ENCODE results near the gene CACUL1. TPM values are rescaled to one million over a fixed set of nuclear protein-coding genes. Genes with fewer than 3 reads are reported as not detected.

The CACUL1 gene
- polyA plus RNA-seq (2011; rRNA removed) (7.3 and 13.2 TPM in 2 replicates), polyA minus RNA-seq (2011; rRNA and poly(A)+ RNA removed) (11.6 and 14.9 TPM in 2 replicates)

DNA sequence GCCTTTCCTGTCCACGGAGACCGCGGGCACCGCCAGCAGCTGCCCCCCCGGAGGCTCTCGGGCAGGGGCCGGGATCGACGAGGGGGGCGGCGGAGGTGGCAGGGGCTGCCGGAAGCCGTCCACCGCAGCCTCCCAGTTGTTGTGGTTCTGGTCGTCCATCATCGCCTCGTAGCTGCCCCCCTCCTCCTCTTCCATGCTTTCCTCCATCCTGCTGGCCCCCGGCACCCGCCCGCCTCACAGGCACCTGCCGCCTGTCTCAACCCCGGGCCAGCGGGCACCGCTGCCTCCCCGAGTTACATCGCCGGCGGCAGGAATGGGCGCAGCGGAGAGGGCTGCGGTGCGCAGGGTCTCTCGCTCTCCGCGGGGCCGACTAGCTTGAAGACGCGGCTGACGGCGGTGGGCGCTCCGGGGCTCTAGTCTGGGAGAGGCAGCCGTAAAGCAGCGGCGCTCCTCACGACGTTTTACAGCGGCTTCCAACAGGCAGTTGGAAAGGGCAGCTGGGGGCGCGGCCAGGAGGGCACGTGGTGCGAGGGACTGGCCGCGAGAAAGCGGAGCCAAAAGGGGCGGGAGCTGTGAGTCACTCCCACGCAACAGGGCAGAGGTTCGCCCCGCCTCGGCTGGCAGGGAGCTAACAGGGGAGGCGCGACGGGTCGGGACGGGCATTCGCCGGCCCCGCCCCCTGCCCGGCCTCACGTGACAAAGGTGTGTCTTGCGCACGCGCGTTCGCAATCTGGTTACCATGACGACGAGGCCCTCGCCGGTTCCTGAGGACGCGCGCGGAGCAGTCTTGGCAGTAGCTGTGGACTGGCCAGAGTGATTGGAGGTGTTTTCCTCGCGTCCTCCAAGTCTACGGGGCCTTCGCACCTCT lies at the start of gene CACUL1:
Gene CACUL1, minus strand, starts transcription at position 415 of the 868 bp plus-strand sequence. Its CDS starts 208 bp downstream, at position 207.
- H3K27me3 ChIP-seq (ENCODE audit: control insufficient read depth, insufficient read depth, low read length), result no peaks in the 10 kb centered on the region
- DNase-seq (ENCODE audit: low read depth), result peak; percentile 95
- POLR2A ChIA-PET, result interaction anchor here (0.5 to 0.9 kb wide), 3 partner anchors 73 to 449 kb away, joined by 4 to 9 read pairs (median 5); no protein-coding TSS in a partner anchor
- peak within 1 kb of the TSS; percentile 91 for H3K4me3 ChIP-seq (ENCODE audit: low read depth, low read length)
- TF ChIP-seq, protein P1, sequence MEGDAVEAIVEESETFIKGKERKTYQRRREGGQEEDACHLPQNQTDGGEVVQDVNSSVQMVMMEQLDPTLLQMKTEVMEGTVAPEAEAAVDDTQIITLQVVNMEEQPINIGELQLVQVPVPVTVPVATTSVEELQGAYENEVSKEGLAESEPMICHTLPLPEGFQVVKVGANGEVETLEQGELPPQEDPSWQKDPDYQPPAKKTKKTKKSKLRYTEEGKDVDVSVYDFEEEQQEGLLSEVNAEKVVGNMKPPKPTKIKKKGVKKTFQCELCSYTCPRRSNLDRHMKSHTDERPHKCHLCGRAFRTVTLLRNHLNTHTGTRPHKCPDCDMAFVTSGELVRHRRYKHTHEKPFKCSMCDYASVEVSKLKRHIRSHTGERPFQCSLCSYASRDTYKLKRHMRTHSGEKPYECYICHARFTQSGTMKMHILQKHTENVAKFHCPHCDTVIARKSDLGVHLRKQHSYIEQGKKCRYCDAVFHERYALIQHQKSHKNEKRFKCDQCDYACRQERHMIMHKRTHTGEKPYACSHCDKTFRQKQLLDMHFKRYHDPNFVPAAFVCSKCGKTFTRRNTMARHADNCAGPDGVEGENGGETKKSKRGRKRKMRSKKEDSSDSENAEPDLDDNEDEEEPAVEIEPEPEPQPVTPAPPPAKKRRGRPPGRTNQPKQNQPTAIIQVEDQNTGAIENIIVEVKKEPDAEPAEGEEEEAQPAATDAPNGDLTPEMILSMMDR (IDR thresholded peaks at IDR 0.05; ENCODE audit: insufficient read depth, low read depth, low read length), result no peak
- CTCF ChIA-PET, result interaction anchor here (1.1 to 1.8 kb wide), 2 partner anchors 19 to 62 kb away, joined by 3 to 5 read pairs; no protein-coding TSS in a partner anchor
- no peaks in the 10 kb centered on the region for H3K36me3 ChIP-seq (ENCODE audit: control insufficient read depth, insufficient read depth, low read length)

DNA sequence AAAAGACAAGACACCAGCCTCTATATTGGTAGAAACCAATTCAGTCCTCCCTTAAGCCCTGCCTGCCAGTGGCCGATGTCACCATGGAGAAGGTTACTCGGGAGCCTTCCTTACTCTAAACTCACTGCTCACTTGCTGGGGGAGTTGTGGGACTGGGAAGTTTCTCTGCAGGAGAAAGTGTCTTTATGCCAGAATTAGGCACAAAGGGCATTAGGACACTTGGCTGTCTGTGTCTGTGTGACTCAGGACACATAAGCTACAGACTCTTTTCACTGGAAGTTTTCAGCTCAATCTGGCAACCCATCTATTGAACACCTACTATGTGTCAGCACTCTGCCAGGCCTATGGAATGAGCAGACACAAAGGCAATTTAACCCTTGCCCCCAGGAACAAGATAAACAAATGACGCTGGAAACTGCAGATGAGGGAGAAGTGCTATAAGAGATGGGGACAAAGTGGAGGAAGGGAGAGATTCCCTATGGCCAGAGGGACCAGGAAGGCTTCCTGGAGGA lies 49.5 kb upstream of the CACUL1 start:
- ChIA-PET CTCF (interaction anchor here (0.7 kb wide), 1 partner anchor 683 kb away, joined by 3 read pairs; no protein-coding TSS in a partner anchor), POLR2A (no interaction called here)
- no peak overlapping the region for H3K4me3 ChIP-seq (ENCODE audit: low read depth, low read length)
- no peak for DNase-seq (ENCODE audit: low read depth)
- no peaks in the 10 kb centered on the region for H3K36me3 ChIP-seq (ENCODE audit: control insufficient read depth, insufficient read depth, low read length)
- TF ChIP-seq, protein P1 (IDR thresholded peaks at IDR 0.05; ENCODE audit: insufficient read depth, low read depth, low read length), result no peak
- H3K27me3 ChIP-seq (ENCODE audit: control insufficient read depth, insufficient read depth, low read length), result no peaks in the 10 kb centered on the region

DNA sequence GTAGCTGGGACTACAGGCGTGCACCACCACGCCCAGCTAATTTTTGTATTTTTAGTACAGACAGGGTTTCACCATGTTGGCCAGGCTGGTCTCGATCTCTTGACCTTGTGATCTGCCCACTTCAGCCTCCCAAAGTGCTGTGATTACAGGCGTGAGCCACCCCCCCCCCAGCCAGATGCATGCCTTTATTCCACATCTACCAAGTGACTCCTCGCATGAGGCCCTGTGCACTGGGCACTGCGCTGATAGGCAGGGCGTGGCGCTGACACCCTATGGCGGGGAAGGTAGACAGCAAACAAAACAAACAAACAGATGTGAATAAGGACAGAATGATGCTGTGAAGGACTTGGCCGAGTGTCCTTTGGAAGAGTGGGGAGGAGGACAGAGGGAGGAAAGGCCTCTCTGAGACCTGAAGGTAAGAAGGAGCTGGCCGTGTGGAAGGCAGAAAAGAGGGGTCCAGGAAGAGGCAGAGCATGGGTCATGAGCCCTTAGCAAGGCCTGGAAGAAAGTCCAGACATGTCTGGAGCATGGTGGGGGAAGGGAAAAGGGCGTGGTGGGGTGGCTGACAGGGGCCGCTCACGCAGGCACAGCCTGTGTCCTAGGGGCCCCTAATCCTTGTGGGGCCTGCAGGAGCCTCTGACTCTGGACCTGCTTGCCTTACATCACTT lies 47.5 kb upstream of the CACUL1 start:
- TF ChIP-seq, protein P1 (IDR thresholded peaks at IDR 0.05; ENCODE audit: insufficient read depth, low read depth, low read length), result no peak
- no peak overlapping the region for H3K4me3 ChIP-seq (ENCODE audit: low read depth, low read length)
- no peaks in the 10 kb centered on the region for H3K36me3 ChIP-seq (ENCODE audit: control insufficient read depth, insufficient read depth, low read length)
- DNase-seq (ENCODE audit: low read depth), result no peak
- H3K27me3 ChIP-seq (ENCODE audit: control insufficient read depth, insufficient read depth, low read length), result no peaks in the 10 kb centered on the region
- CTCF ChIA-PET, result interaction anchor here (1.2 kb wide), 1 partner anchor 8 kb away, joined by 4 read pairs; no protein-coding TSS in a partner anchor
- POLR2A ChIA-PET, result no interaction called here

DNA sequence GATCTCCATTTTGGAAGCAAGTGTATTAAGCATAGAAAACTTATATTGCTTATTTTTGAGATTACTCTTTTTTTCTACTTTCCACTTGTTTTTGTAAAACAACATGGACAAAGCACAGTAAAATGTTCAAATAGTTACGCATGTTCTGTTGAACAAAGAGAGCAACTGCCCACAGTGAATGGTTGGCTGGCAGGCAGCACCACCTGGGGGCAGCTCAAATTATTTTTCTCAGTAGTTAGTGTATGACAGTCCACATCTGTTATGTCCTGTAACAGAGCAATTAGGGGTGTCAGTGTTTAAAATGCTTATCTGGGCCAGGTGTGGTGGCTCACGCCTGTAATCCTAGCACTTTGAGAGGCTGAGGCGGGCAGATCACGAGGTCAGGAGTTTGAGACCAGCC lies 46.1 kb upstream of the CACUL1 start:
- Histone ChIP-seq H3K27me3 (ENCODE audit: control insufficient read depth, insufficient read depth, low read length) (no peaks in the 10 kb centered on the region), H3K36me3 (ENCODE audit: control insufficient read depth, insufficient read depth, low read length) (no peaks in the 10 kb centered on the region), H3K4me3 (ENCODE audit: low read depth, low read length) (no peak overlapping the region)
- TF ChIP-seq, protein P1 (IDR thresholded peaks at IDR 0.05; ENCODE audit: insufficient read depth, low read depth, low read length), result peak; percentile 35; the same call in 1 of the 2 replicates
- POLR2A ChIA-PET, result no interaction called here
- CTCF ChIA-PET, result interaction anchor here (1.2 kb wide), 1 partner anchor 10 kb away, joined by 4 read pairs; no protein-coding TSS in a partner anchor
- DNase-seq (ENCODE audit: low read depth), result no peak
